Panc1 (cell line): ENCODE results near the gene TUBGCP3. TPM values are rescaled to one million over a fixed set of nuclear protein-coding genes. Genes with fewer than 3 reads are reported as not detected.

ENCODE experiments used
- ATAC-seq: fragments of 200-7000 bp; cut with Tn5 transposase; 2 replicates; pipeline ENCODE4 v1.9.1; 2020; ENCODE audit warnings: mild to moderate bottlenecking, moderate library complexity
- BruUV-seq: library from RNA; stranded (reverse); fragments of 400-500 nt; replicated peaks from 2 replicates; lab custom pipeline; 2021; lab: Mats Ljungman, UMichigan
- CTCF ChIA-PET: fragments of 300-600 bp; sonication (Branson Sonifier 250); formaldehyde crosslinking; loops from one replicate; lab custom pipeline; 2022; ENCODE audit warnings: antibody characterized with exemption; lab: Charles Lee
- POLR2A ChIA-PET: fragments of 300-600 bp; sonication (Branson Sonifier 250); formaldehyde crosslinking; loops from one replicate; lab custom pipeline; 2022; ENCODE audit warnings: antibody characterized with exemption; lab: Charles Lee
- DNase-seq: peaks from one replicate; pipeline ENCODE4 v3.0.0-alpha.2; 2010; ENCODE audit warnings: low read depth, low spot score
- H3K27ac ChIP-seq: 2 replicates; pipeline ENCODE4 v1.5.1; 2011; ENCODE audit warnings: mild to moderate bottlenecking, low read length, inconsistent platforms
- H3K27me3 ChIP-seq: fragments of 200-500 bp; sonication (Bioruptor generic); 2 replicates; pipeline ENCODE4 v1.6.0; 2014; ENCODE audit warnings: low read length, inconsistent platforms; ENCODE audit not compliant: control insufficient read depth, insufficient read depth
- H3K36me3 ChIP-seq: fragments of 200-500 bp; sonication (Bioruptor generic); 2 replicates; pipeline ENCODE4 v1.5.1; 2014; ENCODE audit warnings: inconsistent platforms, mild to moderate bottlenecking, low read length, moderate library complexity; ENCODE audit not compliant: control insufficient read depth, insufficient read depth
- H3K4me1 ChIP-seq: 2 replicates; pipeline ENCODE4 v1.5.1; 2011; ENCODE audit warnings: inconsistent platforms, mild to moderate bottlenecking, low read length, moderate library complexity; ENCODE audit not compliant: control insufficient read depth, insufficient read depth
- H3K4me3 ChIP-seq, 2 experiments: 2 replicates each; pipeline ENCODE4 v1.5.1; 2011 to 2012; ENCODE audit warnings: low read depth in 2 of 2, low read length in 2 of 2, mild to moderate bottlenecking in 2 of 2, inconsistent platforms in 1 of 2, moderate library complexity in 1 of 2
- H3K9me3 ChIP-seq: fragments of 200-500 bp; sonication (Bioruptor generic); 2 replicates; pipeline ENCODE4 v1.5.1; 2014; ENCODE audit warnings: low read depth, mild to moderate bottlenecking, inconsistent platforms, low read length, moderate library complexity; ENCODE audit not compliant: control insufficient read depth, insufficient read depth
- CTCF ChIP-seq: fragments of 450-650 bp; IDR thresholded peaks from 2 replicates; pipeline ENCODE4 v1.5.1; 2017; ENCODE audit warnings: mild to moderate bottlenecking
- POLR2AphosphoS5 ChIP-seq: IDR thresholded peaks from 2 replicates; pipeline ENCODE4 v1.6.1; 2012; ENCODE audit warnings: mild to moderate bottlenecking, low read depth, low read length, moderate library complexity
- REST ChIP-seq, 2 experiments: IDR thresholded peaks; 2 replicates each; pipeline ENCODE4 v1.6.1; 2011 to 2012; ENCODE audit warnings: low read depth in 2 of 2, control low read depth in 1 of 2, low read length in 1 of 2, mild to moderate bottlenecking in 1 of 2, moderate library complexity in 1 of 2; ENCODE audit not compliant: insufficient read depth in 1 of 2
- SIN3A ChIP-seq: IDR thresholded peaks from 2 replicates; pipeline ENCODE4 v1.6.1; 2012; ENCODE audit warnings: low read depth, mild to moderate bottlenecking, low read length, moderate library complexity, borderline replicate concordance; ENCODE audit not compliant: insufficient read depth
- TCF7L2 ChIP-seq: IDR thresholded peaks from 2 replicates; pipeline ENCODE4 v1.6.1; 2011; ENCODE audit warnings: mild to moderate bottlenecking, low read depth, low read length, inconsistent platforms
- in situ Hi-C: cut with HindIII; loops from 2 replicates; pipeline ENCODE4 v1.10.0; 2016; ENCODE audit warnings: low sequenced_read_pairs, low pct_unique_long_range_greater_than_20kb
- intact Hi-C: fragments of 100-400 bp; cut with micrococcal nuclease; formaldehyde crosslinking; loops from one replicate; pipeline ENCODE4 v1.10.0; 2022; ENCODE audit not compliant: unreplicated experiment
- total RNA-seq: library from RNA; stranded (reverse); gene quantifications from one replicate; pipeline ENCODE4 v1.2.1, GENCODE V29; 2021; ENCODE audit not compliant: unreplicated experiment

TUBGCP3 gene
- total RNA-seq, 1 experiment from 2014 or later = 28.4 TPM

DNA sequence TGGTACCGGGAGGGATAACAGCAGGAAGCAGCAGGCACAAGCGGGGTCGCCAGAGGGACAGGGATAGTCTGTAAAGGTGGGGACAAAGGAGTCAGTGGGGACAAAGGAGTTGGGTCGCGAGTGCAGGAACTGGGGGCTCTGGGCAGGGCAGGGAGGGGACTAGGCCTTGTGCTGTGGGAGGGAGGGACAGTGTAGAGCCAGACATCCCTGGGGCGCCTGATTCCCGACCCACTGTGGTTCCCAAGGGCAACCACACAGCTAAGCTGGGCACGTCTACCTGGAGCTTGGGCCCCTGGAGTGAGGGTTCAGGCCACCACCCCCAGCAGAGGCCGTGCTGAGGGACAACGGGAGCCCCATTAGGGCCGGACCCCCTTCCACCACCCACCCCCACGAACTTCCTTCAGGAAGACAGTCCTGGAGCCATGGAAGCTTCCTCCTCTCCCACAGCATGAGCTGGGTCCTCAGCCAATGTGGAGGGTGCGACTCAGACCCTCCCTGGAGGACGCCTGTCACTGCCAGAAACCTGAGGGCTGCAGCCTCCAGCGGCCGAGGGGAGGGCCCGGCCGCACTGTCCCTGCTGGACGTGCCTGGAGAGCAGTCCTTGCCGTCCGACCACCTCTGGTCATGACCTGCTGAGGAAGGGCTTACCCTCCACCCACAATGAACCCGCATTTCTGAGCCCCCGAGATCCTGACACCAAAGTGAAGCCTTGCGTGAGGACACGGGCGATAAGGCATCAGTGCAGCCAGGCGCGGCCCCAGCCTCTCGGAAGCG, 133.9 kb downstream of the TUBGCP3 start:
- CTCF ChIA-PET = no interaction called here
- H3K27ac ChIP-seq = no peak overlapping the region
- BruUV-seq = no TSS peak
- intact Hi-C loops = no loop called here
- no peak overlapping the region for H3K4me3 ChIP-seq
- POLR2A ChIA-PET = interaction anchor here (0.6 kb wide), 1 partner anchor 97 kb away, joined by 6 read pairs; no protein-coding TSS in a partner anchor
- in situ Hi-C loops = no loop called here
- DNase-seq (no peak), ATAC-seq (no peak)
- H3K9me3 ChIP-seq = no peaks in the 10 kb centered on the region
- no peaks in the 10 kb centered on the region for H3K4me1 ChIP-seq
- TF ChIP-seq SIN3A (no peak), CTCF (no peak), POLR2AphosphoS5 (no peak), TCF7L2 (no peak), REST (IDR thresholded peaks at IDR 0.05; ENCODE audit: insufficient read depth in 1 of 2, low read depth in 2 of 2, low read length in 1 of 2) (no peak)
- no peaks in the 10 kb centered on the region for H3K36me3 ChIP-seq
- no peaks in the 10 kb centered on the region; the same call in 1 of the 2 replicates for H3K27me3 ChIP-seq

DNA sequence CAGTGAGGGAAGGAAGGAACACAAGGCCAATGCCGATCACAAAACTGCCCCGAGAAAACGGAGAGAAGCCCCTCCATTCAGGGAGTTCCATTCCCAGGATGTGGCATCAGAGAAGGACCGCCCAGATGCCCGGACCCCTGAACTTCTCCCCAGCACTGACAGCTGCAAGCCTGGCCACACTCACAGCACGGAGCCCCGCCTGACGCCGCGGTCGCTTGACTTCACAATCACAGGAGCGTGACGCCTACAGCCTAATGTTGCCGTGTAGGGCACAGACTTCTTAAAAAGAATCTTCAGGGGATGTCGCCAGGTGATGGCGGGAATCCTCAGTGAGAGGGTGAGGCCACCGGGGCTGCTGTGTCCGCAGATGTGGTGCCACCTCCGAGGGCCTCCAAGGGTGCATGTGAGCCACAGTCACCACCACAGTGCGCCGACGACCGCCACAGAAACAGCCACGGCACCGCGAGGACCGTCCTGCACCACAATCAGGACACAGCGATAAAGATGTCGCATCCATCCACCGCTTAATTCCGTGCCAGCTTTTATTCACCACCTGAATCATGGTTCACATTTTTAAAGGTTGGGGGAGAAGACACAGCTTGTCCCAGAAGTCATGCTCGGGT, 134.6 kb downstream of the TUBGCP3 start:
- Histone ChIP-seq H3K4me1 (no peaks in the 10 kb centered on the region), H3K9me3 (no peaks in the 10 kb centered on the region), H3K4me3 (no peak overlapping the region), H3K36me3 (no peaks in the 10 kb centered on the region), H3K27me3 (no peaks in the 10 kb centered on the region; the same call in 1 of the 2 replicates), H3K27ac (no peak overlapping the region)
- TF ChIP-seq SIN3A = no peak
- TF ChIP-seq TCF7L2 = no peak
- no peak for TF ChIP-seq POLR2AphosphoS5
- no peak for TF ChIP-seq REST (IDR thresholded peaks at IDR 0.05; ENCODE audit: insufficient read depth in 1 of 2, low read depth in 2 of 2, low read length in 1 of 2)
- TF ChIP-seq CTCF = no peak
- DNase-seq = no peak
- no TSS peak for BruUV-seq
- in situ Hi-C loops = no loop called here
- CTCF ChIA-PET = no interaction called here
- intact Hi-C loops = no loop called here
- no peak for ATAC-seq
- POLR2A ChIA-PET = no interaction called here
